ENCODE data around the gene TUBGCP2. TPM values are rescaled to one million over a fixed set of nuclear protein-coding genes. Genes with fewer than 3 reads are reported as not detected.

Gene TUBGCP2
- total RNA-seq, 1 donor from 2014 or later = 33.5 TPM

DNA sequence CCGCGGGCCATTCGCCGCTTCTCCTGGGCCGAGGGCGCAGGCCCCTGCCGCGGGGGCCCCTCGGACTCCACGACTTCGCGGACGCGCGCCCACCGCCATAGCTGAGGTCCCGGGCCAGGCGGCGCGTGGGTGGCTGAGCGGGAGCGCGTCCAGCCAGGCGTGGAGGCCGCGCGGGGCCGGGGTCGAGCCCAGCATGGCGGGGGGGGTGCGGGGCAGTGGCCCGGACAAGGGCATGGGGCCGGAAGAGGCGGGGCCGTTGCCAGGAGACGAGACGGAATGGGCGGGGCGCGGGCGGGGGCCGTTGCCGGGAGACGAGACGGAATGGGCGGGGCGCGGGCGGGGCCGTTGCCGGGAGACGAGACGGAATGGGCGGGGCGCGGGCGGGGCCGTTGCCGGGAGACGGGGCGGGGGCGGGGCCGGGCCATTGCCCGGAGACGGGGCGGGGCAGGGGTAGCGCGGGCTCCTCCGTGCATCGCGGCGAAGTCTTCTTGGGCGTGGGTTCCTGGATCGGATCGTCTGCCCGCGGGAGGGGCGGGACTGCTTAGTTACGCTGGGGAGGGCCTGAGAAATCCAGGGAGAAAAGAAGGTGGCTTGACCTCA is 46.8 kb downstream of the TUBGCP2 start:
- peak; percentile 47 for DNase-seq

DNA sequence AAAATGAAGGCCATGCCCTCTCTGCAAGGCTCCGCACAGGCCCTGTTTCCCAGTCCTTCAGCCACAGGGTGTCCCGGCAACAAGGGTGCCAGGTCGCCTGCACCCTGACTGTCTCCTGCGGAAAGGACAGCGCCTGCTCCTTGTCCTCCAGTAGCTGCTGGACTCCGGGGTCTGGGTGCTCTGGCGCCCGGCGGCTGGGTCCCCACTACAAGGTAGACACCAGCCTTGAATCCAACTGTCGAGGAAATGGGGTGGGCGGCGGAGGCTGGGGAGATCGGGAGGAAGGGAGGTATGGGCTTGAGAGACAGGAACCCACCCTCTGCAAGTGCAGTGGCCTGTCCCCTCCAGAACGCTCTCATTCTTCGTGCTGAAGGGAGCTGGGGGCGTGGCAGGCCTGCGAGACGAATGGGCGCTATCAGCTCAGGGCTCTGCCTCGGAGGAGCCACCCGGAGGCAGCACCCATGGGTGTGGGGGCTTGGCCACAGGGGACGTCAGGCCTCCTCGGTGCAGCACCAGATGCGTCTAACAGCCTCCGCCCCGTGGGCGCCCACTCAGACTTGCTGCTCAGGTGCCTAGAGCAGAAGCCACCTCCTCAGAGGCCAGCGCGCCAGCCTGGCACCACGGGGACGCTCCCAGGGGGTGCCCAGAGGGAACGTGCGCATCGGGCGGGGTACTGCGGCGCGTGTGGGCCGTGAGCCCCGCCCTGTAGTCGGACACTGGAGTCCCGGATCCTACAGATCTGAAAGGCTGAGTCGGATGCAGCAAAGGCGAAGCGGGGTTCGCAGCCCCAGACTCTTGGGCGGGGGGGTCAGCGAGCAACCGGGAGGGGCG is 47.6 kb downstream of the TUBGCP2 start:
- peak; percentile 26 for DNase-seq

DNA sequence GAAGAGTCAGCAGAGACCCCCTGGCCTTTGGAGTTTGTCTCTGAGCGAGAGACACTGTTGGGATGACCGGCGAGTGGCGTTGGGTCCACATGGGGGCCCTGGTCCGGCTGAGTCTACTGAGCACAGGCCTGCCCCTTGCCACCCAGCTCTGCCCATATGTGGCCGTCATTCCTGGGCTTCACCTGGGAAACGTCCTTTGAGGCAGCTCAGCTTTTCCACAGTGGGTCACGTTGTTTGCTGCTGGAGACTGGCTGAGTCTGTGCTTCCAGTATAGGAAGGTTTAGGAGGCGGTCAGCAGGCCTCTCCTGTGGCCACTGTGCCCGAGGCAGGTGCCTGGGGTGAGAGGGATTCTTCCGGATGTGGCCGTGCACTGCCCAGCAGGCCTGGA is 49.1 kb downstream of the TUBGCP2 start:
- DNase-seq = no peak

- peak; percentile 91 for DNase-seq
Measured at GRCh38 chr10:133258818-133259601, 49.7 kb downstream of the TUBGCP2 start.

DNA sequence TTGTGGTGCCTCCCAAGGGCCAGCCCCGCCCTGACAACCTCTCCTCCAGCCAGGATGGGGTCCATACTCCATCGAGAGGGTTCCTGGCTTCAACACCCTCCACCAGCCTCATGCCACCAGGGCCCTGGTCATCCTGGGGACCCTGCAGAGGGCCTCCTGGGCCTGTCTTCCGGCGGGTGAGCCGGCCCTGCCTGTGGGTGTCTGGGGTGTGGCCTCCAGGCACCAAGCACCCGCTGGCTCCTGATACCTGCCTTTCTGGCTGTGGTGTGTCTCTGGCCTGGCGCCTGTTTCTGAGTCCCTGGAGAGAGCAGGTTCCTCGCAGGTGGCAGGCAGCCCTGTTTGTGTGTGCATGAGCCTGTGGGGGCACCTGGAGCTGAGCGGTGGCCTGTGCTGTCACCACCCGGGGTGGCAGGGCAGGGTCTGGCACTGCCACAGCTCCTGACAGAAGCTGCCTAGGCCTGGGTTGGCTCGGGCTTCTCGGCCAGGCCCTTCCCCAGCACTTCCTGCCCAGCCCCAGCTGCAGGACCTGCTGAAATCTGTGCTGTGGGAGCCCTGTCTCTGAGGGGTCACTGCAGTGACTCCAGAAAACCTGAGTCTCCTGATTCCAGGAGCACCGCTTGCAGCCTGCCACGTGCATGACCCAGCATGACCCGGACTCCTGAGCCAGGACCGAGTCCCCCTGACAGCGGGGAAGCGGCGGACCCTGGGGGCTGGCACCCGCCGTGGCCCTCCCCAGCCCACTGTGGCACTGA is 50.4 kb downstream of the TUBGCP2 start:
- DNase-seq = no peak

GRCh38 chr10:133257489-133258065 is 51.1 kb downstream of the TUBGCP2 start:
- DNase-seq = peak; percentile 58

DNA sequence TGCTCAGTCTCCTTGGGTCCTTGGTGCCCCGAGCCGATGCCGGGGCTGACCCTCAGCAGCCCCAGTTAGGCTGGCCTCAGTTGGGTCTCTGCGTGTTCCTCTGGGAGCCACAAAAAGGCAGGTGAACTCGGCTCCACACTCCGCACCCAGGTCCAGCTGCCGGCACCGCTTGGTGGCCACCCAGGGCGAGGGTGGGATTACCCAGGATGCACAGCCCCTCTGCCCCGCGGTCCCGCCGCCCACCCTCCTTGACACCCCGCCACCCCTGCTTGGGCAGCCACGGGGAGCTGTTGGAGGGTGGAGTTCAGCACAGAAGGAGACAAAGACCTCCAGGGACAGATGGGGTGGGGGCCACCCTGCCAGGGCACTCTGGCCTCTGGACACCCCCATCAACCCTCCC is 53.3 kb downstream of the TUBGCP2 start:
- DNase-seq = no peak

- no peak for DNase-seq
Measured at GRCh38 chr10:133254421-133255120, 54.1 kb downstream of the TUBGCP2 start.

DNA sequence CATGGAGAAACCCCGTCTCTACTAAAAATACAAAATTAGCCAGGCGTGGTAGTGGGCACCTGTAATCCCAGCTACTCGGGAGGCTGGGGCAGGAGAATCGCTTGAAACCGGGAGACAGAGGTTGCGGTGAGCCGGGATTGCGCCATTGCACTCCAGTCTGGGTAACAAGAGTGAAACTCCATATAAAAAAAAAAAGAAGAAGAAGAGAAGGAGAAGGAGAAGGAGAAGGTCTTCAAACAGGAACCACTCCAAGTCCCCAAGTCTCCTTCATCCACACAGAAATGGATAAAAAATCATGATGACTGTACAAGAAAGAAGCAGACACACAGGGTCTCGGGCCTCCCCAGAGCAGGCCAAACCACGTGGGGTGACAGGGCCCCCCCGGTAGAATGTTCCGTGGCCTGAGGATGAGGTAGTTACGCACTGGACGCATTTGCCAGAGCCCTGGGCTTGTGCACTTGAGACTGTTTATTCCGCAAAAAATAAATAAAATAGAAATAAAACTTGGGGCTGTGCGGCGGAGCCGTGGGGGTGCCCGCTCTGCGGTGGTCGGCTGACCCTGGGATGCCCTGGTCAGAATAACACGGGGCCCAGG is 55.2 kb downstream of the TUBGCP2 start:
- DNase-seq = no peak

DNA sequence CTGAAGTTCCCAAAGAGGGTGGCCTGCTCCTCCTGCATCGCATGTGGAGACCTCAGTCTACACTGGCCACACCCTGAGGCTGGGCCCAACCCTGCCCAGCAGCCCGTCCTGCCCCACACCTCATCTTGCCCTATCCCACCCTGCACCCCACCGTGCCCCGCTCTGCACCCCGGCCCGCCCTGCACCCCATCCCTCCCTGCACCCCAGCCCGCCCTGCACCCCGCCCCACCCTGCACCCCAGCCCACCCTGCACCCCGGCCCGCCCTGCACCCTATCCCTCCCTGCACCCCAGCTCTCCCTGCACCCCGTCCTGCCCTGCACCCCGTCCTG is 56.5 kb downstream of the TUBGCP2 start:
- DNase-seq = no peak

DNA sequence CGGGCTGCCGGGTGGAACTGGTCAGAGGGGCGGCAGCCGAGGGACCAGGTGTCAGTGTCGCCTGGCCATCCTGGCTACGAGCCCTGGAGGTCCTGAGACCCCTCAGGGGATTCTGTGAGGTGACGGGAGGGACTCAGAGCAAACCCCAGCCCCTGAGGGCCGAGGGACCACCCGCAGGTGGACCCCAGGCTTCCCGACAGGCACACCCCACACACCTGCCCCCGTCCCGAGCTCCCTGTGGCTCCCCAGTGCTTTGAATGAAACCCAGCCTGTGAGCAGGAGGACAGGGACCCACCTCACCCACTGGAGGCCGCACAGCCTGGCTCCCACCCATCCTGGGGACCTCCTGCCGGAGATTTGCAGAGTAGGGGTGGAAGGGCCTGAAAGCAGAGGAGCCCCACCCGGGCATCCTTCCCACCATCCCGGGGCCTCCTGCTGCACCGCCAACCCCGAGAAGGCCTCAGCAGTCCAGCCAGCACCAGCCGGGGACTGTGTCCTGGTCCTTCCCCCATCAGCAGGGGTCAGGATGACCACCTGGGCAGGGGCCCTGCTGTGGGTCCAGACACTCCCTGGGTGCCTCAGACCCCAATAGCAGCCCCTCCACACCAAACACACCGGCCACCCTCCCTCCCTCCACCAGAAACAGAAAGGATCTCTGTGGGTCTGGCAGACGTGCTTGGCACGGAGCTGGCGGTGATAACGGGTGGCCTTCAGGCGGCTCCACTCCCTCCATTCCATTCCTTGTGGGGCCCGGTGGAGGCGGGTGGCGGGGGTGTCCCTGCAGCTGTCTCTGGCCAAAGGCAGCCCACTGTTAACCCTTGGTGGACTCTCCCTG is 57.1 kb downstream of the TUBGCP2 start:
- DNase-seq = no peak

GRCh38 chr10:133249975-133250754 is 58.5 kb downstream of the TUBGCP2 start:
- DNase-seq = no peak

GRCh38 chr10:133249094-133249780 is 59.4 kb downstream of the TUBGCP2 start:
- no peak for DNase-seq

GRCh38 chr10:133248334-133248715 is 60.3 kb downstream of the TUBGCP2 start:
- no peak for DNase-seq

- DNase-seq = no peak
Measured at GRCh38 chr10:133247681-133248333, 60.9 kb downstream of the TUBGCP2 start.

DNA sequence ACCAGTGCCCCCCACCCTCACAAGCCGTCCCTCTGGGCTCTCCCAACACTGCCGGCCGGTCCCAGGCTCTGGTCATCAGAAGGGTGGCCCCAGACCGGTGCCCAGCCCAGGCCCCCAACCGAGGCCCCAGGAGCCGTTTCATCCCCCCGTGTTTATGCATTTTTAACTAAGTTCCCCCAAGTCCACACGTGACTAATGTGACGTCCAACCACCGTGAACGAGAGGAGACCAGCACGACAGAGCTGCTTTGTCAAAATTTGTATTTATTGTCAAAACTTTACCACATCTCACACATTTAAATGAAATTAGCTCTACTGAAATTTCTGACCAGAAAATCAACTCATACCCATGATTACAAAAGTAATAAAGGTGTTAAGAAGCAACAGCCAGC is 62.4 kb downstream of the TUBGCP2 start:
- DNase-seq = no peak

DNA sequence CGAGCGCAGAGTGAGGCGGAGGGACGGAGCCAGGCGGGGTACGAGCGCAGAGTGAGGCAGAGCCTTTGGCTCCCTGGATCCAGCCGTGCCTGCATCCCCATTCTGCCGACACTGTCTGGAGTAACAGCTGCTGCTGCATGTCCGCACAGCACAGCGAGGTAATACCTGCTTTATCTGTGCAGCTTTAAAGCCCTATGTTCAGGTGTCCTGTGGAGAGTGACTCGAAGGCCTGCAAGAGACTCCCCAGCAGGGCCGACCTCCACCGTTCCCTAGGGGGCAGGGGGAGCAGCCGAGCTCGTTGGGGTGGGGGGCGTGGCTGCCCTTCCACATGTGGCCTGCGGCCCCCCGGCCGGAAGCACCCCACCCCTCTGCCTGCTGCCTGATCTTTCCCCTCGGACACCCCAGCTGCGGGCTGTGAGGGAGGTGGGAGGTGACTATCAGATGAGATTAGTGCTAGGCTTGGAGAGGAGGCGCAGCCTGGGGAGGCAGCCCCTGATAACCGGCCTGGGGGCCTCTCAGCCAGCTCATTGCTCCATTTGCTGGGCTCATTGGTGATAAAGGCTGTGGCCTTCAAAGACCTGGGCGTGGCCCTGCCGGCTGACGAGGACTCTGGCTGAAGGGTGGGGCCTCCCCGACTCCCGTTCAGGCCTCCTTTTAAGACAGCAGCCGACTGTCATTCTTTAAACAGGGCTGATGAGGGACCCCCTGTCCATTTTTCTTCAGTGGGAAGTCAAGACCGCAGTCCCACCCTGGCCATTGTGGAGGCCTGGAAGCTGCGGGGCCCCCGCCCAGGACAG is 63.0 kb downstream of the TUBGCP2 start:
- DNase-seq = no peak

DNA sequence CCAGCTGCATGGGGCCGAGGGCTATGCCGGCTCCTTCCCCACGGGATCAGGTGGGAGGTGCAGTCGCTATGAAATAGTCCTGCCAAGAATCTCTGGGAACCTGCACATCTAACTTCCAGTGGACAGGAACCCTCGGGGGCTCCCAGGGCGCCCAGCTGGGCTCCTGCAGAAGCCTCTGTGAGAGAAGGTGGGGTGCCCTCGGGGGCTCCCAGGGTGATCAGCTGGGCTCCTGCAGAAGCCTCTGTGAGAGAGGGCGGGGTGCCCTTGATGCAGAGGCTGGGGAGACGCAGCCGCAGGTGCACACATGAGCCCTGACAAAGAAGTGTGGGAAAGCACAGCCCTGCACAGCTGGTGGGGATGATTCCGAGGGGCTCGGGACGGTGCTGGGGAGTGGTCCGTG is 65.1 kb downstream of the TUBGCP2 start:
- DNase-seq = no peak
